ENCODE measurements around the gene KIF16B. TPM values are rescaled to one million over a fixed set of nuclear protein-coding genes. Genes with fewer than 3 reads are reported as not detected.

Gene KIF16B, protein sequence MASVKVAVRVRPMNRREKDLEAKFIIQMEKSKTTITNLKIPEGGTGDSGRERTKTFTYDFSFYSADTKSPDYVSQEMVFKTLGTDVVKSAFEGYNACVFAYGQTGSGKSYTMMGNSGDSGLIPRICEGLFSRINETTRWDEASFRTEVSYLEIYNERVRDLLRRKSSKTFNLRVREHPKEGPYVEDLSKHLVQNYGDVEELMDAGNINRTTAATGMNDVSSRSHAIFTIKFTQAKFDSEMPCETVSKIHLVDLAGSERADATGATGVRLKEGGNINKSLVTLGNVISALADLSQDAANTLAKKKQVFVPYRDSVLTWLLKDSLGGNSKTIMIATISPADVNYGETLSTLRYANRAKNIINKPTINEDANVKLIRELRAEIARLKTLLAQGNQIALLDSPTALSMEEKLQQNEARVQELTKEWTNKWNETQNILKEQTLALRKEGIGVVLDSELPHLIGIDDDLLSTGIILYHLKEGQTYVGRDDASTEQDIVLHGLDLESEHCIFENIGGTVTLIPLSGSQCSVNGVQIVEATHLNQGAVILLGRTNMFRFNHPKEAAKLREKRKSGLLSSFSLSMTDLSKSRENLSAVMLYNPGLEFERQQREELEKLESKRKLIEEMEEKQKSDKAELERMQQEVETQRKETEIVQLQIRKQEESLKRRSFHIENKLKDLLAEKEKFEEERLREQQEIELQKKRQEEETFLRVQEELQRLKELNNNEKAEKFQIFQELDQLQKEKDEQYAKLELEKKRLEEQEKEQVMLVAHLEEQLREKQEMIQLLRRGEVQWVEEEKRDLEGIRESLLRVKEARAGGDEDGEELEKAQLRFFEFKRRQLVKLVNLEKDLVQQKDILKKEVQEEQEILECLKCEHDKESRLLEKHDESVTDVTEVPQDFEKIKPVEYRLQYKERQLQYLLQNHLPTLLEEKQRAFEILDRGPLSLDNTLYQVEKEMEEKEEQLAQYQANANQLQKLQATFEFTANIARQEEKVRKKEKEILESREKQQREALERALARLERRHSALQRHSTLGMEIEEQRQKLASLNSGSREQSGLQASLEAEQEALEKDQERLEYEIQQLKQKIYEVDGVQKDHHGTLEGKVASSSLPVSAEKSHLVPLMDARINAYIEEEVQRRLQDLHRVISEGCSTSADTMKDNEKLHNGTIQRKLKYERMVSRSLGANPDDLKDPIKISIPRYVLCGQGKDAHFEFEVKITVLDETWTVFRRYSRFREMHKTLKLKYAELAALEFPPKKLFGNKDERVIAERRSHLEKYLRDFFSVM (N-terminal part only)
- total RNA-seq: 17.4 and 19.7 TPM in 2 replicates

GRCh38 chr20:16573001-16573965 is at the start of gene KIF16B:
Gene KIF16B (minus strand): TSS chr20:16573448. CDS start chr20:16573275, 173 bp downstream.

Other genes starting within 250 kb of the KIF16B start
- 42.7 and 60.5 TPM in 2 replicates for gene SNRPB2, start 156.6 kb upstream of the KIF16B start, total RNA-seq
- gene OTOR, start 174.9 kb upstream of the KIF16B start, total RNA-seq: not detected in 2 replicates